HG03066 (cell line): ENCODE results near the gene TJP2.
"Not testable (repeated sequence)": the region's sequence is repeated elsewhere in the genome, so short reads cannot be mapped to it uniquely, and the experiment has no call there.

ENCODE experiments used
- ATAC-seq: cut with Tn5 transposase; IDR thresholded peaks from one replicate; pipeline ENCODE4 v1.9.1; 2021; ENCODE audit warnings: low read depth; ENCODE audit not compliant: unreplicated experiment

Gene TJP2

DNA sequence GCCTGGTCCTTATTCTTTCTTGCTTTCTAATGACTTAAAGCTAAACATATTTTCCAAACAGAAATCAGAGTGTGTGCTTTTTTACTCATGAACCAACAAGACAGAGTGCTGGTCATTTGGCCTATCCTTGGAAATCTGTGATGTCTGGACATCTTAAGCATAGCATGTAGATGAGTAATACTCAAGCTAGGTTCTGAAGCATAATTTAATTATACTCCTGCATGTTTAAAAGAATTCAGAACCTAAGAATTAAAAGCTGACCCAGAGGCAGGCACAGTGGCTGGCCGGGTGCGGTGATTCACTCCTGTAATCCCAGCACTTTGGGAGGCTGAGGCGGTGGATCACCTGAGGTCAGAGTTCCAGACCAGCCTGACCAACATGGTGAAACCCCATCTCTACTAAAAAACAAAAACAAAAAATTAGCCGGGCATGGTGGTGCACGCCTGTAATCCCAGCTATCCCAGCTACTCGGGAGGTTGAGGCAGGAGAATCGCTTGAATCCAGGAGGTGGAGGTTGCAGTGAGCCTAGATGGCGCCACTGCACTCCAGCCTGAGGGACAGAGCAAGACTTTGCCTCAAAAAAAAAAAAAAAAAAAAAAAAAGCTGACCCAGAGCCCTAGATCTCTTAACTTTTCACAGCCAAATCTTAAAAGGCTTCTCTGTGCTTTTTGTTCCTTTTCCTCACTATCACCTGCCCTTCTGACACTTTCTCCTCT is 16.2 kb upstream of the TJP2 start:
- no peak for ATAC-seq

- ATAC-seq, result no peak
Measured at GRCh38 chr9:69158471-69158870, 15.6 kb upstream of the TJP2 start.

GRCh38 chr9:69164573-69164972 is 9.5 kb upstream of the TJP2 start:
- not testable (repeated sequence) for ATAC-seq

DNA sequence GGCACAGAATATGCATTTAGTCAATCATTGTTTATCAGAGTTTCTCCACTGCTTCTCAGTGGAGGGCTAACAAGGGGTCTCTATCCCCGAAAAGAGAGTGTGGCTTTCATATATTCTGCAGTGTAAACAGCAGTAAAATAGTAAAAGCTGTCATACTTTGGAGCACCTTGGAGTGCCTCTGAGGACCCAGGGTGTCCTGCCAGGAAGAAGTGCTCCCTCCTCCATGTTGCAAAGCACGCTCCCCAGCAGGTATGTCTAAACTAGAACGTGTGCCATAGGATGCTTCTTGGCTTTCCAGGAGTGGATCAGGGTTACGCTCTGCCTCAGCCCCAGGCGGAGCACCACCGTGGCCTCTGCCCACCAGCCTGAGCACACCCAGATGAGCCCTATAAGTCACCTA is 8.5 kb upstream of the TJP2 start:
- no peak for ATAC-seq

GRCh38 chr9:69168709-69169217 is 5.3 kb upstream of the TJP2 start:
- ATAC-seq, result peak; percentile 49

DNA sequence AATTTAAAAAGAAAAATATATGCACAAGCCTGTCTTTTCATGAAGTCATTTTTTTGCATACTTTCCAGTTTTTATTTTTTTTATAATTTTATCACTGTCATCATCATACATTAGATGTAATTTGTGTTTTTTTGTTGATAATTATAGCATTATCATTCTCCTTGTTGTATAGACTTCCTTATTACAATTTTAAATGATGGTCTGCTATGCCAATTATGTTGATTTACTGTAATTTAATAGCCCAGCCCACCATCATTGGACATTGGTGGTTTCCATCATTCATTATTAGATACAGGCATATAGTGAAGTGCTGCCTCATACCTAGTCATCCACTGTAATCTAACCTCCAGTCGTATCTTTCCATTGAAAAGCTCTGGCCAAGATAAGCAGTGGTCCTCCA is 3.8 kb upstream of the TJP2 start:
- ATAC-seq, result no peak

GRCh38 chr9:69171049-69171448 is 3.0 kb upstream of the TJP2 start:
- ATAC-seq, result no peak

- ATAC-seq, result no peak
Measured at GRCh38 chr9:69171517-69171916, 2.6 kb upstream of the TJP2 start.

GRCh38 chr9:69172895-69173294 is 1.2 kb upstream of the TJP2 start:
- no peak for ATAC-seq

DNA sequence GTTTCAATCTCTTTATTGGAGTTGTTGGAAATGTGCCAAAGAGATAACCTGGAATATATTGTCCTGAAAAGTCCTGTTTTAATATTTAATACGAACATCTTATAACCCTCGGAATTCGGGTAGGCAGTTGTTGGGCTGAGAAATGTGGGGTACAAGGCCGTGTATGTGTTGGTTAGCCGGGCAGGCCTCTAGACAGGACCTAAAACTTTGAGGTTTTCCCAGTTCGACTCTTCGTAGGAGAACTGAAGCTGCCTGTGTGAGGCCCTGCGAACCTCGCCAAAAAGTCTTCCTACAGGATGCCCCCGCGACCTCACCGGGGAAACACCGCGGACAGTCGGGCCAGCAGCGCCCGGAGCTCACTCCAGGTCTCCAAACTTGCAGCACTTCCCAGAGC is 583 bp upstream of the TJP2 start:
- ATAC-seq, result peak; percentile 28

DNA sequence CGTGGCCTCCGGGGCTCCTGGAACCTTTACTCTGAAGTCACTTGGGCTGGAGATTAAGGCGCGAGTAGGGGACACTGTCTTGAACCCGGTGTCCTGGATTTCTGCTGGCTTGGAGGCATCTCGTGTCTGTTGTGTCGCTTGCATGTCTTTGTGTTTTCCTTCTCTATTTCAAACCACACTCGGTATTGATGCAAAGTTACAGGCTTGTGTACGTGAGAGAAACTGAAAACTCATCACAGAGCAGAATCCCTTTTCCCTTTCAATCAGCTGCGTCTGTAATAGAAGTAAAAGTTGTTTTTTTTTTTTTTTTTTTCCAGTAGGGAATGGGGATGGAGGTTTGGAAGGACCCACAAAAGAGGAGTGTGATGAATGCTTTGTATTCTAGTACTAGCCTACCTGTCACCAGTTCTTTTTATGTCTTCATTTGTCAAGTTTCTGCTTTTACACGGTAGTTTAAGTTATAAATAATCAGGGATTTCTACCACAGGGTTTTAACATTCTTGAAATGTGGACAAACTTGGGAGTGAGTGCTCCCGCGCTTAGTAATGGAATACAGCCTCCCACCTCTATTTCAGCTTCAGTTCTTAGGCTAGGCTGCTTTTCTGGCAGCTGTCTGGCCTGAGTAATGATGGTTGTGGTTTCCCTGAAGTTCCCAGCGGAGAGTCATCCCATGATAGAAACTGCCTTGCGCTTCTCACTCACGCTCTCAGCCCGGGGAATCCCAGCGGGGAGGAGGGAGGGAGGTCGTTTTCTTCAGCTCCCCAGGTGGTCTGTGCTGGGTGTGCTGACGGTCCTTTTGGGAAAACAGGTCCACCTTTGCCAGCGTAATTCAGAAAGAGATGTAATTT is 763 bp downstream of the TJP2 start:
- peak; percentile 45 for ATAC-seq

DNA sequence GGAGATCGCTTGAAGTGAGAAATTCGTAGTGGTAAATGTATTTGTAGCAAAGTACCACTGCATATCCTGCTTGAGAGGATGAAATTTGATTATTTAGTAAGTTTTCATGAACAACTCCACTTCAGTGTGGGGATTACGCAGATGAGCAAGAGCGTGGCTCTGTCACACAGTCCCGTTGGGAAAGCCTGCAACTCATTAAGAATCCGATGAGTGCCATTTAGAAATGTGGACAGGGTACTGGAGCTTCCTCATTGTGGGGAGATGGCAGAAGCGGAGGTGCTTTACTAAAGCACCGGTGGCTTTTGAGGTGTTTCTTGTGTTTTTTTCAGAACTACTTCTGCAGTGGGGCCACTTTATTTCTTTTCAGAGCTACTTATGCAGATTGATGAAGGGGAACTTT is 1.4 kb downstream of the TJP2 start:
- ATAC-seq, result peak; percentile 11

DNA sequence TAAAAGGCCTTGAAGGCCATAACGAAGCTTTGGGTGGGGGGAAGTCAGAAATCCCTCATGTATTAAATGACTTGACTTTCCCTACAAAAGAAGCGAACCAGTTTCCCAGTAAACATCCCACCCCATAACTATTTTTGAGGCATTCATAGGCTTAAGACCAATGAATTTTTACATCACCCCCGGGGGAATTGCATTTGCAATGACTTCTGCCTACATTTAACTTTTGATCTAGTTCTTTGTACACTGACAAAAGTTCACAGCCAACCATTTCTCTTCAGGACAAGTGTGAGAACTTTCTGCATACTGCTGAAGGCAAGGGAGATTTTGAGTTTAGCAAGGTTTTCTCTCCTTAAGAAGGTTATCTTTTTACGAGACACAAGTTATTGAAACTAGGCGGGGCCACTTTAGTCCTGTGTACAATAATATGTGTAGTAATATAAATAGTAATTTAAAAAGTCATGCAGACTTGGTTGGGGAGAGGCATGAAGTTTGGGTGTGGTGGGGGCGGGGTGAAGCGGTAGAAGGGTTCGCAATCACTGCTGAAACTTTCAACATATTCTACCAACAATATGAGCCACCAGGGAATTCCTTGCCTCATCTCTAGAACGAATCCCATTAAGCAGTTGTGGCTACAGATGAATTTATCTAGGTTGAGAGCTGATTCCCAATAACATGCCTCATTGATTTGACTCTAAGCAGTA is 2.5 kb downstream of the TJP2 start:
- no peak for ATAC-seq

DNA sequence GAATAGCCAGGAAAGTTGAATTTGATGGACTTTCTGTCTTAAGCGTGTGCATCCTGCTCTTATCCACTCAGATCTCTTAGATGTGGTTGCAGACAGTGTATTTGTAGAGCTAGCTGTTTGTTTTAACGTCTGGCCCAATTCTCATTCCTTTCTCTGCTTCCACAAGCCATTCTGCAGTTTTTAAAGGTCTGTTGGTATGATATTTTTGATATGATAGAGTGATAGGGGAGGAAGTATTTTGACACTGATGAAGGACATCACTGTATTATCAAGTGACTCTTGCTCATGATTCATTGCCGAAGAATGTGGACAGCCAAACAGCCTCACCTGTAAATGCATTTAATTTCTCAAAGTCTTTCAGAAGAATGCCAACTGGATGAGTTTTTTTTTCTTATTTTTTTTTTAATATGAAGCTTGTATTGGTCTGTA is 4.5 kb downstream of the TJP2 start:
- no peak for ATAC-seq

- ATAC-seq, result no peak
Measured at GRCh38 chr9:69179037-69179436, 5.0 kb downstream of the TJP2 start.

DNA sequence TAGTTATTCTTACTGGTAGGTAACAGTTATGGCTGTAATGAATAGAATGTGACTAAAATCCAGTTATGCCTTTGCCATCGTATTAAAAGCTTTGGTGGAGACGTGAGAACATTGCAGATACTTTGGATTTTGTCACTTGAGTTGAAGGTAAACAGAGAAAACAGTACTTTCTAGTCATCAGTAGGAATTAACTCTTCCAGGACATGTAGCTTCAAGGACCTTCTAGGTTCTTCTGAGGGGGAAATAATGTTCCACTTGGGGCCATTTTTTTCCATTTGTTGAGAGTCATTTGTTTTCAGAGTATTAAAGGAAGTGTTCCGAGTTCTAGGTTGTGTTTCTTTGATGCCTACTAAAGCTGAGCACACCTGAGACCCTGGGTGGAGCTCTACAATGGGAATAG is 6.1 kb downstream of the TJP2 start:
- ATAC-seq, result no peak

- no peak for ATAC-seq
Measured at GRCh38 chr9:69180670-69181069, 6.6 kb downstream of the TJP2 start.

GRCh38 chr9:69181908-69182353 is 7.9 kb downstream of the TJP2 start:
- ATAC-seq, result no peak

- ATAC-seq, result no peak
Measured at GRCh38 chr9:69184266-69184665, 10.2 kb downstream of the TJP2 start.

DNA sequence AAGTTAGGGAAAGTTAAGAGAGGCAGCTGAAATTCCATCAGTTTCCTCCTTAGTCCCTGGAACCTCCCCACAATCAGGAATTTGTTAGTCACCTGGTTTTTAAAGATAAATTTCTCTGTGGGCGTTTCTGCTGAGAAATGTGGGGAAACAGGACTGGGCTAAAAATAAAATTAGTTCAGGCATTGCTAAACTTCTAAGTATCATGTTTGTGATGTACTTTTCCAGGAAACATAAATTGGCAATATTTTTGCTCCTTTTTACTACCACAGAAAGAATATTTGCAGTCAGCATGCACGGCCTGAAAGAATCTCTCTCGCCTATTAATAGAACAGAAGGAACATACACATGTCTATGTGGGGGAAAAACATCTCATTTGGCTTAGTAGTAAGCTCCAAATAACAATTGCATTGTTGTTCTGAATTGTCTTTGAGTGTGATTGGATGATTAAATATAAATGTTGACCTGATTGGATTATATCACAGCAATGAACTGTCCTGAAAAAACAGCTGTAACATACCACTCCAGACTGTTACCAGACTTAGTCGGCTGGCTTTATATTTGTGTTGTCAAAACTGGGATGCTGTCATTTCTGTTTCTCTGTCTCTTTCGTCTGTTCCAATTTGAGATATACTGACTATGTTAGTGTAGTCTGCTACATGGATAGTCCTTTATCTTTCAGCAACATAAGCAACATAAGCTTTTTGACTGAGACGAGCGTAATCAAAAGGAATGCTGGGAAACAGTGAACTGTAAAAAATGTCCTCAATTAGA is 12.9 kb downstream of the TJP2 start:
- no peak for ATAC-seq
